C1 segment of cervical spinal cord (tissue), 14 donors: ENCODE data around the gene HDHD3.

Experiments used
- DNase-seq, 14 donors: peaks; one replicate each; lab custom pipeline; 2025; lab: John Stamatoyannopoulos, UW

The HDHD3 gene

GRCh38 chr9:113337714-113338113, 39.1 kb downstream of the HDHD3 start:
- DNase-seq, result no peak

- no peak for DNase-seq
Observed at GRCh38 chr9:113331780-113332179, 45.0 kb downstream of the HDHD3 start.

- no peak for DNase-seq
Observed at GRCh38 chr9:113328045-113328782, 48.6 kb downstream of the HDHD3 start.

- no peak for DNase-seq
Observed at GRCh38 chr9:113326230-113326629, 50.6 kb downstream of the HDHD3 start.
